HepG2 (cell line): ENCODE results near the gene NHERF2. TPM values are rescaled to one million over a fixed set of nuclear protein-coding genes. Genes with fewer than 3 reads are reported as not detected.

Experiments used
- ARNT2 ChIP-seq: sonication (generic); formaldehyde crosslinking; IDR thresholded peaks from 2 replicates; pipeline ENCODE4 v1.8.0; 2022; ENCODE audit warnings: mild to moderate bottlenecking, low read depth, missing genetic modification reagents, moderate library complexity
- CEBPB ChIP-seq: IDR thresholded peaks from 2 replicates; pipeline ENCODE4 v1.6.1; 2011; ENCODE audit warnings: low read depth, low read length, improper control_type of control experiment, borderline replicate concordance
- ELF1 ChIP-seq: sonication (generic); formaldehyde crosslinking; IDR thresholded peaks from 2 replicates; pipeline ENCODE4 v1.4.0; 2020; ENCODE audit warnings: missing genetic modification reagents
- ELF3 ChIP-seq: IDR thresholded peaks from 2 replicates; pipeline ENCODE4 v1.6.1; 2016; ENCODE audit warnings: missing genetic modification reagents, missing compliant biosample characterization
- ESRRA ChIP-seq: sonication (generic); formaldehyde crosslinking; IDR thresholded peaks from 2 replicates; pipeline ENCODE4 v1.5.1; 2020; ENCODE audit warnings: mild to moderate bottlenecking, low read depth, missing genetic modification reagents
- GPN1 ChIP-seq: sonication (generic); formaldehyde crosslinking; IDR thresholded peaks from 2 replicates; pipeline ENCODE4 v1.5.1; 2020; ENCODE audit warnings: missing genetic modification reagents, borderline replicate concordance
- HHEX ChIP-seq: IDR thresholded peaks from 2 replicates; pipeline ENCODE4 v1.6.1; 2016; ENCODE audit warnings: control low read depth
- HNRNPK ChIP-seq: fragments of 200-400 bp; formaldehyde crosslinking; IDR thresholded peaks from 2 replicates; pipeline ENCODE4 v1.6.1; 2018; ENCODE audit warnings: low read length, low read depth, moderate library complexity, mild to moderate bottlenecking; ENCODE audit not compliant: poor library complexity, severe bottlenecking
- HOXA9 ChIP-seq: sonication (generic); formaldehyde crosslinking; IDR thresholded peaks from 2 replicates; pipeline ENCODE4 v1.8.1; 2022; ENCODE audit warnings: missing genetic modification reagents, mild to moderate bottlenecking, moderate library complexity, borderline replicate concordance
- KLF12 ChIP-seq: sonication (generic); formaldehyde crosslinking; IDR thresholded peaks from 2 replicates; pipeline ENCODE4 v1.4.0; 2020; ENCODE audit warnings: missing genetic modification reagents, borderline replicate concordance
- LCORL ChIP-seq, 2 experiments: fragments of 450-650 bp in 1 of 2; sonication (generic) in 1 of 2; formaldehyde crosslinking in 1 of 2; IDR thresholded peaks; 2 replicates each; pipeline versions ENCODE4 v1.5.0 to v1.6.1; 2017 to 2020; ENCODE audit warnings: antibody characterized with exemption in 1 of 2, missing genetic modification reagents in 1 of 2
- MTA1 ChIP-seq: sonication (generic); formaldehyde crosslinking; IDR thresholded peaks from 2 replicates; pipeline ENCODE4 v1.4.0; 2020; ENCODE audit warnings: missing genetic modification reagents, mild to moderate bottlenecking, borderline replicate concordance
- MTA3 ChIP-seq: sonication (generic); formaldehyde crosslinking; IDR thresholded peaks from 2 replicates; pipeline ENCODE4 v1.4.0; 2020; ENCODE audit warnings: missing genetic modification reagents
- MTF1 ChIP-seq: sonication (generic); formaldehyde crosslinking; IDR thresholded peaks from 2 replicates; pipeline ENCODE4 v1.5.0; 2020; ENCODE audit warnings: missing genetic modification reagents
- NCOR1 ChIP-seq: fragments of 200-600 bp; sonication (generic); IDR thresholded peaks from 2 replicates; pipeline ENCODE4 v1.7.0; 2017; ENCODE audit warnings: antibody characterized with exemption, low read length, borderline replicate concordance
- NFYB ChIP-seq: sonication (generic); formaldehyde crosslinking; IDR thresholded peaks from 2 replicates; pipeline ENCODE4 v1.4.0; 2020; ENCODE audit warnings: missing genetic modification reagents
- ZFP36 ChIP-seq: fragments of 150-350 bp; IDR thresholded peaks from 2 replicates; pipeline ENCODE4 v1.6.1; 2018; ENCODE audit warnings: borderline replicate concordance, low read length, low read depth; ENCODE audit not compliant: partially characterized antibody
- ZKSCAN8 ChIP-seq: IDR thresholded peaks from 2 replicates; pipeline ENCODE4 v1.6.1; 2016; ENCODE audit warnings: borderline replicate concordance, missing genetic modification reagents, missing compliant biosample characterization
- ZMYM2 ChIP-seq: sonication (generic); formaldehyde crosslinking; IDR thresholded peaks from 2 replicates; pipeline ENCODE4 v1.8.0; 2022; ENCODE audit warnings: mild to moderate bottlenecking, missing genetic modification reagents
- ZNF296 ChIP-seq: sonication (generic); formaldehyde crosslinking; conservative IDR thresholded peaks from 2 replicates; pipeline ENCODE4 v1.5.0; 2020; ENCODE audit warnings: mild to moderate bottlenecking, missing genetic modification reagents
- ZNF605 ChIP-seq: sonication (generic); formaldehyde crosslinking; IDR thresholded peaks from 2 replicates; pipeline ENCODE4 v1.8.0; 2022; ENCODE audit warnings: mild to moderate bottlenecking, missing genetic modification reagents
- ZNF607 ChIP-seq: sonication (generic); formaldehyde crosslinking; IDR thresholded peaks from 2 replicates; pipeline ENCODE4 v1.5.1; 2020; ENCODE audit warnings: missing genetic modification reagents, mild to moderate bottlenecking, borderline replicate concordance
- ZNF775 ChIP-seq: sonication (generic); formaldehyde crosslinking; IDR thresholded peaks from 2 replicates; pipeline ENCODE4 v1.4.0; 2020; ENCODE audit warnings: missing genetic modification reagents, mild to moderate bottlenecking, moderate library complexity, borderline replicate concordance
- ZNF780A ChIP-seq: sonication (generic); formaldehyde crosslinking; IDR thresholded peaks from 2 replicates; pipeline ENCODE4 v1.8.0; 2022; ENCODE audit warnings: mild to moderate bottlenecking, missing genetic modification reagents, moderate library complexity
- polyA plus RNA-seq, 8 experiments: library from polyadenylated mRNA; depleted of rRNA in 3 of 8; stranded (reverse) in 7 of 8; unstranded in 1 of 8; fragments of >200 nt; fragmentation: Illumina TruSeq in 4 of 8; extraction: Trizol in 4 of 8; gene quantifications; 2 replicates each; pipeline versions ENCODE4 v1.2.1 to v1.2.3, GENCODE V29; 2011 to 2016; ENCODE audit warnings: low read depth in 4 of 8, missing spikeins in 1 of 8, mixed read lengths in 1 of 8; ENCODE audit not compliant: insufficient read depth in 1 of 8
- total RNA-seq, 5 experiments: library from RNA; depleted of rRNA; stranded (reverse); fragments of >200 nt; fragmentation: Illumina TruSeq; extraction: Trizol; gene quantifications; 2 replicates each; pipeline ENCODE4 v1.2.3, GENCODE V29; 2016; ENCODE audit warnings: low read depth in 1 of 5
- TF ChIP-seq, protein P1 (sequence below): IDR thresholded peaks from 2 replicates; pipeline ENCODE4 v1.6.1; 2016; ENCODE audit warnings: missing compliant biosample characterization, missing genetic modification reagents, borderline replicate concordance
- TF ChIP-seq, protein P2 (sequence below), 2 experiments: fragments of 450-650 bp in 1 of 2; sonication (generic) in 1 of 2; formaldehyde crosslinking; IDR thresholded peaks; 2 replicates each; pipeline versions ENCODE4 v1.5.0 to v1.8.0; 2020 to 2022; ENCODE audit warnings: mild to moderate bottlenecking in 1 of 2, missing genetic modification reagents in 1 of 2
- TF ChIP-seq, protein P3 (sequence below): fragments of 450-650 bp; IDR thresholded peaks from 2 replicates; pipeline ENCODE4 v1.6.1; 2017

Gene NHERF2
- total and polyA plus RNA-seq, 2 of the 13 experiments (the other 11 are each of a cell fraction or from before 2014, with no cell fraction given) = 23.7 to 39.3 TPM

DNA sequence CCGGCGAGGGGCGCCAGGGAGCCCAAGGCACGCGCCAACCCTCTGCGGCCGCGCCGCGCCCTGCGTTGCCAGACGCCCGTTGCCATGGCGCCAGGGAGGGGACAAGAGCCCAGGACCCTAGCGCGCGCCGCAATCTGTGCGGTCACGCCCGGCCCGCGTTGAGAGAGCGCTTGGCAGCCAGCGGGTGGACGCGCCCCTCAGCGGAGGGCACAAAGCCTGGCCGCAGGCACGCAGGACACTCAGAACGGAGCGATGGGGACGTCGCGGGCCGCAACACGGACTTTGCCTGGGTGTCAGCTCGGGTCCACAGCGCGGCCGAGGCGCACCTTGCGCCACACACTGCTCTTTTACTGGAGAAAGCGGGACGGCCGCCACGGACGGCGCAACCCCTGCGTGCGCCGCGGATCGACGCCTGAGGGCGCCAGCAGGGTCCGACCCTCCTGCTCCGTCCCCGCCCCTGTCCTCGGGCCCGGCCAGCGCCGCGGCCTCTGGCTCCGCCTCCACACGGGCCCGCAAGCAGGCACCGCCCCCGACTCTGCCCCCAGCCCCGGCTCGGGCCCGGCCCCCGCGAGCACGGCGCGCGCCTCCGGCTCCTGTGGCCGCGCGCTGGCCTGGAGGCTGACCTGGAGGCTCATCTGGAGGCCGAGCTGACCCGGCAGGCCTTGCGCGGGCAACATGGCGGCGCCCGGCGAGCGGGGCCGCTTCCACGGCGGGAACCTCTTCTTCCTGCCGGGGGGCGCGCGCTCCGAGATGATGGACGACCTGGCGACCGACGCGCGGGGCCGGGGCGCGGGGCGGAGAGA is 43.0 kb upstream of the NHERF2 start, which contains the start of gene GFER (continued):
- TF ChIP-seq NCOR1 = peak; percentile 71; the same call in 1 of the 2 replicates
- TF ChIP-seq ZKSCAN8 = no peak; the same call in 1 of the 2 replicates
- TF ChIP-seq MTA1 (CRISPR knock-in tag) = peak; percentile 23; the same call in 1 of the 2 replicates
- no peak for TF ChIP-seq ZNF296 (CRISPR knock-in tag)
- peak; percentile 11; the same call in 1 of the 2 replicates for TF ChIP-seq ZNF607 (CRISPR knock-in tag)
- TF ChIP-seq GPN1 (CRISPR knock-in tag) = no peak
- TF ChIP-seq, protein P1, sequence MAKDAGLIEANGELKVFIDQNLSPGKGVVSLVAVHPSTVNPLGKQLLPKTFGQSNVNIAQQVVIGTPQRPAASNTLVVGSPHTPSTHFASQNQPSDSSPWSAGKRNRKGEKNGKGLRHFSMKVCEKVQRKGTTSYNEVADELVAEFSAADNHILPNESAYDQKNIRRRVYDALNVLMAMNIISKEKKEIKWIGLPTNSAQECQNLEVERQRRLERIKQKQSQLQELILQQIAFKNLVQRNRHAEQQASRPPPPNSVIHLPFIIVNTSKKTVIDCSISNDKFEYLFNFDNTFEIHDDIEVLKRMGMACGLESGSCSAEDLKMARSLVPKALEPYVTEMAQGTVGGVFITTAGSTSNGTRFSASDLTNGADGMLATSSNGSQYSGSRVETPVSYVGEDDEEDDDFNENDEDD (CRISPR knock-in tag) = peak; percentile 16
- TF ChIP-seq LCORL (IDR thresholded peaks at IDR 0.05) = no peak
- peak; percentile 90 for TF ChIP-seq LCORL (CRISPR knock-in tag; IDR thresholded peaks at IDR 0.05)
- TF ChIP-seq MTF1 (CRISPR knock-in tag) = no peak
- TF ChIP-seq ZNF605 (CRISPR knock-in tag) = peak; percentile 81; the same call in 1 of the 2 replicates
- TF ChIP-seq, protein P2, sequence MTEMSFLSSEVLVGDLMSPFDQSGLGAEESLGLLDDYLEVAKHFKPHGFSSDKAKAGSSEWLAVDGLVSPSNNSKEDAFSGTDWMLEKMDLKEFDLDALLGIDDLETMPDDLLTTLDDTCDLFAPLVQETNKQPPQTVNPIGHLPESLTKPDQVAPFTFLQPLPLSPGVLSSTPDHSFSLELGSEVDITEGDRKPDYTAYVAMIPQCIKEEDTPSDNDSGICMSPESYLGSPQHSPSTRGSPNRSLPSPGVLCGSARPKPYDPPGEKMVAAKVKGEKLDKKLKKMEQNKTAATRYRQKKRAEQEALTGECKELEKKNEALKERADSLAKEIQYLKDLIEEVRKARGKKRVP (CRISPR knock-in tag; IDR thresholded peaks at IDR 0.05) = peak in 1 of 2 experiments; percentile 41; a peak in 1 of 4 replicates
- TF ChIP-seq ELF1 (CRISPR knock-in tag) = peak; percentile 8; the same call in 1 of the 2 replicates
- TF ChIP-seq CEBPB = peak; percentile 75
- TF ChIP-seq HNRNPK = peak; percentile 67
- TF ChIP-seq ESRRA (CRISPR knock-in tag) = no peak
- no peak for TF ChIP-seq ELF3 (CRISPR knock-in tag)
- TF ChIP-seq HHEX (CRISPR knock-in tag) = no peak
- no peak for TF ChIP-seq HOXA9 (CRISPR knock-in tag)
- TF ChIP-seq ARNT2 = peak; percentile 83
- no peak for TF ChIP-seq MTA3
- TF ChIP-seq ZNF775 (CRISPR knock-in tag) = no peak
- no peak for TF ChIP-seq ZFP36
- peak; percentile 12 for TF ChIP-seq NFYB
- TF ChIP-seq, protein P3, sequence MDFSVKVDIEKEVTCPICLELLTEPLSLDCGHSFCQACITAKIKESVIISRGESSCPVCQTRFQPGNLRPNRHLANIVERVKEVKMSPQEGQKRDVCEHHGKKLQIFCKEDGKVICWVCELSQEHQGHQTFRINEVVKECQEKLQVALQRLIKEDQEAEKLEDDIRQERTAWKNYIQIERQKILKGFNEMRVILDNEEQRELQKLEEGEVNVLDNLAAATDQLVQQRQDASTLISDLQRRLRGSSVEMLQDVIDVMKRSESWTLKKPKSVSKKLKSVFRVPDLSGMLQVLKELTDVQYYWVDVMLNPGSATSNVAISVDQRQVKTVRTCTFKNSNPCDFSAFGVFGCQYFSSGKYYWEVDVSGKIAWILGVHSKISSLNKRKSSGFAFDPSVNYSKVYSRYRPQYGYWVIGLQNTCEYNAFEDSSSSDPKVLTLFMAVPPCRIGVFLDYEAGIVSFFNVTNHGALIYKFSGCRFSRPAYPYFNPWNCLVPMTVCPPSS = no peak
- peak; percentile 71 for TF ChIP-seq KLF12 (CRISPR knock-in tag)
- TF ChIP-seq ZNF780A = no peak
- peak; percentile 81 for TF ChIP-seq ZMYM2 (CRISPR knock-in tag)
